Dendritic cell treated with granulocyte-macrophage colony-stimulating factor and Interleukin-4, amounts not matched to agents 40 ng/mL and 50 ng/mL, for 4 days (primary cell): ENCODE measurements around the gene TAF15.

Source experiments
- H3K27ac Mint-ChIP-seq: one replicate; pipeline ENCODE4 v1.8.0; 2022; ENCODE audit warnings: mild to moderate bottlenecking, mixed read lengths
- H3K27me3 Mint-ChIP-seq: one replicate; pipeline ENCODE4 v1.8.0; 2022; ENCODE audit warnings: mild to moderate bottlenecking, mixed read lengths
- H3K36me3 Mint-ChIP-seq: one replicate; pipeline ENCODE4 v1.8.0; 2022; ENCODE audit warnings: low read depth, mixed read lengths
- H3K4me1 Mint-ChIP-seq: one replicate; pipeline ENCODE4 v1.8.0; 2022; ENCODE audit warnings: low read depth, mixed read lengths
- H3K4me3 Mint-ChIP-seq: one replicate; pipeline ENCODE4 v1.8.0; 2022; ENCODE audit warnings: mild to moderate bottlenecking, moderate library complexity, mixed read lengths
- H3K9me3 Mint-ChIP-seq: one replicate; pipeline ENCODE4 v1.8.0; 2022; ENCODE audit warnings: mixed read lengths
- intact Hi-C: fragments of 100-400 bp; cut with micrococcal nuclease; formaldehyde crosslinking; loops from one replicate; pipeline ENCODE4 v1.15.0; 2022

TAF15 gene

GRCh38 chr17:35817196-35817595, 7.9 kb downstream of the TAF15 start:
- Mint-ChIP-seq H3K9me3 (no peaks in the 10 kb centered on the region), H3K27me3 (no peaks in the 10 kb centered on the region), H3K4me1 (peaks cover 10% of the 10 kb centered on the region), H3K27ac (no peak overlapping the region), H3K36me3 (peaks cover 70% of the 10 kb centered on the region), H3K4me3 (no peak overlapping the region)
- intact Hi-C loops, result no loop called here

- intact Hi-C loops, result no loop called here
- no peaks in the 10 kb centered on the region for H3K4me1 Mint-ChIP-seq
- no peak overlapping the region for H3K27ac Mint-ChIP-seq
- no peaks in the 10 kb centered on the region for H3K27me3 Mint-ChIP-seq
- H3K4me3 Mint-ChIP-seq, result no peak overlapping the region
- no peaks in the 10 kb centered on the region for H3K9me3 Mint-ChIP-seq
- H3K36me3 Mint-ChIP-seq, result peaks cover 77% of the 10 kb centered on the region
Observed at GRCh38 chr17:35819455-35819854, 10.2 kb downstream of the TAF15 start.

GRCh38 chr17:35821308-35821707, 12.0 kb downstream of the TAF15 start:
- peaks cover 88% of the 10 kb centered on the region for H3K36me3 Mint-ChIP-seq
- intact Hi-C loops, result no loop called here
- H3K27me3 Mint-ChIP-seq, result no peaks in the 10 kb centered on the region
- no peak overlapping the region for H3K4me3 Mint-ChIP-seq
- H3K27ac Mint-ChIP-seq, result no peak overlapping the region
- no peaks in the 10 kb centered on the region for H3K4me1 Mint-ChIP-seq
- no peaks in the 10 kb centered on the region for H3K9me3 Mint-ChIP-seq

- Mint-ChIP-seq H3K27me3 (no peaks in the 10 kb centered on the region), H3K4me1 (no peaks in the 10 kb centered on the region), H3K9me3 (no peaks in the 10 kb centered on the region), H3K36me3 (peaks cover 85% of the 10 kb centered on the region), H3K4me3 (no peak overlapping the region), H3K27ac (no peak overlapping the region)
- intact Hi-C loops, result no loop called here
Observed at GRCh38 chr17:35825206-35825605, 15.9 kb downstream of the TAF15 start.

- Mint-ChIP-seq H3K27ac (no peak overlapping the region), H3K36me3 (peaks cover 86% of the 10 kb centered on the region), H3K4me3 (no peak overlapping the region), H3K4me1 (no peaks in the 10 kb centered on the region), H3K27me3 (no peaks in the 10 kb centered on the region), H3K9me3 (no peaks in the 10 kb centered on the region)
- intact Hi-C loops, result loop anchor here (10.0 kb wide), 1 partner anchor 304 kb away; no protein-coding TSS in a partner anchor
Observed at GRCh38 chr17:35841101-35841500, 31.8 kb downstream of the TAF15 start.

- peaks cover 86% of the 10 kb centered on the region for H3K36me3 Mint-ChIP-seq
- no peak overlapping the region for H3K4me3 Mint-ChIP-seq
- no peaks in the 10 kb centered on the region for H3K9me3 Mint-ChIP-seq
- no peaks in the 10 kb centered on the region for H3K4me1 Mint-ChIP-seq
- no peaks in the 10 kb centered on the region for H3K27me3 Mint-ChIP-seq
- intact Hi-C loops, result loop anchor here (10.0 kb wide), 1 partner anchor 303 kb away; no protein-coding TSS in a partner anchor
- no peak overlapping the region for H3K27ac Mint-ChIP-seq
Observed at GRCh38 chr17:35841505-35841904, 32.2 kb downstream of the TAF15 start.

GRCh38 chr17:35842239-35842638, 33.0 kb downstream of the TAF15 start:
- no peak overlapping the region for H3K27ac Mint-ChIP-seq
- peaks cover 86% of the 10 kb centered on the region for H3K36me3 Mint-ChIP-seq

GRCh38 chr17:35843698-35844097, 34.4 kb downstream of the TAF15 start:
- Mint-ChIP-seq H3K27ac (no peak overlapping the region), H3K4me1 (no peaks in the 10 kb centered on the region), H3K36me3 (peaks cover 94% of the 10 kb centered on the region), H3K9me3 (no peaks in the 10 kb centered on the region), H3K27me3 (no peaks in the 10 kb centered on the region), H3K4me3 (no peak overlapping the region)
- intact Hi-C loops, result loop anchor here (10.0 kb wide), 1 partner anchor 301 kb away; no protein-coding TSS in a partner anchor

More at GRCh38 chr17:35842239-35842638, 33.0 kb downstream of the TAF15 start:
- intact Hi-C loops, result loop anchor here (10.0 kb wide), 1 partner anchor 303 kb away; no protein-coding TSS in a partner anchor
- no peaks in the 10 kb centered on the region for H3K27me3 Mint-ChIP-seq
- no peaks in the 10 kb centered on the region for H3K4me1 Mint-ChIP-seq
- H3K9me3 Mint-ChIP-seq, result no peaks in the 10 kb centered on the region
- no peak overlapping the region for H3K4me3 Mint-ChIP-seq

- no peaks in the 10 kb centered on the region for H3K9me3 Mint-ChIP-seq
Observed at GRCh38 chr17:35844547-35844946, 35.3 kb downstream of the TAF15 start.

GRCh38 chr17:35846055-35846809, 36.9 kb downstream of the TAF15 start:
- H3K27ac Mint-ChIP-seq, result no peak overlapping the region
- H3K36me3 Mint-ChIP-seq, result peaks cover 99% of the 10 kb centered on the region

More at GRCh38 chr17:35844547-35844946, 35.3 kb downstream of the TAF15 start:
- H3K36me3 Mint-ChIP-seq, result peaks cover 100% of the 10 kb centered on the region
- peaks cover 2% of the 10 kb centered on the region for H3K4me1 Mint-ChIP-seq
- no peak overlapping the region for H3K27ac Mint-ChIP-seq
- intact Hi-C loops, result loop anchor here (10.0 kb wide), 1 partner anchor 300 kb away; no protein-coding TSS in a partner anchor
- H3K4me3 Mint-ChIP-seq, result no peak overlapping the region
- H3K27me3 Mint-ChIP-seq, result no peaks in the 10 kb centered on the region

GRCh38 chr17:35847006-35847405, 37.7 kb downstream of the TAF15 start:
- H3K4me1 Mint-ChIP-seq, result peaks cover 5% of the 10 kb centered on the region
- intact Hi-C loops, result loop anchor here (10.0 kb wide), 1 partner anchor 298 kb away; no protein-coding TSS in a partner anchor
- peaks cover 97% of the 10 kb centered on the region for H3K36me3 Mint-ChIP-seq
- H3K27me3 Mint-ChIP-seq, result no peaks in the 10 kb centered on the region
- no peaks in the 10 kb centered on the region for H3K9me3 Mint-ChIP-seq
- no peak overlapping the region for H3K27ac Mint-ChIP-seq
- H3K4me3 Mint-ChIP-seq, result no peak overlapping the region

More at GRCh38 chr17:35846055-35846809, 36.9 kb downstream of the TAF15 start:
- H3K4me1 Mint-ChIP-seq, result peaks cover 5% of the 10 kb centered on the region
- no peak overlapping the region for H3K4me3 Mint-ChIP-seq
- H3K27me3 Mint-ChIP-seq, result no peaks in the 10 kb centered on the region
- H3K9me3 Mint-ChIP-seq, result no peaks in the 10 kb centered on the region
- intact Hi-C loops, result loop anchor here (10.0 kb wide), 1 partner anchor 299 kb away; no protein-coding TSS in a partner anchor

GRCh38 chr17:35847633-35848373, 38.5 kb downstream of the TAF15 start:
- H3K4me3 Mint-ChIP-seq, result no peak overlapping the region
- no peak overlapping the region for H3K27ac Mint-ChIP-seq

GRCh38 chr17:35849469-35850348, 40.4 kb downstream of the TAF15 start:
- Mint-ChIP-seq H3K36me3 (peaks cover 92% of the 10 kb centered on the region), H3K9me3 (no peaks in the 10 kb centered on the region), H3K27ac (no peak overlapping the region), H3K4me3 (no peak overlapping the region), H3K27me3 (no peaks in the 10 kb centered on the region), H3K4me1 (peaks cover 5% of the 10 kb centered on the region)
- intact Hi-C loops, result loop anchor here (10.0 kb wide), 1 partner anchor 295 kb away; no protein-coding TSS in a partner anchor

More at GRCh38 chr17:35847633-35848373, 38.5 kb downstream of the TAF15 start:
- Mint-ChIP-seq H3K4me1 (peaks cover 5% of the 10 kb centered on the region), H3K27me3 (no peaks in the 10 kb centered on the region), H3K36me3 (peaks cover 96% of the 10 kb centered on the region), H3K9me3 (no peaks in the 10 kb centered on the region)
- intact Hi-C loops, result loop anchor here (10.0 kb wide), 1 partner anchor 297 kb away; no protein-coding TSS in a partner anchor
